Lung (tissue), 16 donors: ENCODE results near the gene SPRED2. TPM values are rescaled to one million over a fixed set of nuclear protein-coding genes. Genes with fewer than 3 reads are reported as not detected.
A peak's percentile ranks its signal among the peaks of the same experiment; 100 is the strongest.

ENCODE experiments used
- ATAC-seq: fragments of 200-7000 bp; cut with Tn5 transposase; one replicate; pipeline ENCODE4 v1.9.1; 2020; ENCODE audit warnings: moderate number of reproducible peaks; ENCODE audit not compliant: insufficient read depth, low FRiP score
- DNase-seq, 3 donors: peaks; one replicate each; pipeline ENCODE4 v3.0.0-alpha.2; 2013 to 2017
- H3K27ac ChIP-seq, 2 donors: one replicate each; pipeline ENCODE4 v1.5.1; 2013; ENCODE audit warnings: mild to moderate bottlenecking in 2 of 2, moderate library complexity in 2 of 2, control low read depth in 1 of 2, inconsistent platforms in 1 of 2, low read depth in 1 of 2, low read length in 1 of 2
- H3K27me3 ChIP-seq, 3 donors: one replicate each; pipeline ENCODE4 v1.5.1; 2013; ENCODE audit warnings: low read length in 2 of 3; ENCODE audit not compliant: control insufficient read depth in 3 of 3, insufficient read depth in 3 of 3
- H3K36me3 ChIP-seq, 4 donors: one replicate each; pipeline ENCODE4 v1.5.1; 2013; ENCODE audit warnings: low read length in 4 of 4, mild to moderate bottlenecking in 1 of 4, moderate library complexity in 1 of 4; ENCODE audit not compliant: control insufficient read depth in 4 of 4, insufficient read depth in 4 of 4
- H3K4me1 ChIP-seq, 5 donors: one replicate each; pipeline ENCODE4 v1.5.1; 2013; ENCODE audit warnings: low read length in 5 of 5, mild to moderate bottlenecking in 2 of 5, moderate library complexity in 1 of 5; ENCODE audit not compliant: control insufficient read depth in 5 of 5, insufficient read depth in 5 of 5
- H3K4me3 ChIP-seq: one replicate; pipeline ENCODE4 v1.5.1; 2013; ENCODE audit warnings: mild to moderate bottlenecking, control low read depth, moderate library complexity
- H3K9ac ChIP-seq, 2 donors: one replicate each; pipeline ENCODE4 v1.5.1; 2013; ENCODE audit warnings: low read length in 2 of 2, control low read depth in 1 of 2; ENCODE audit not compliant: insufficient read depth in 1 of 2
- H3K9me3 ChIP-seq, 4 donors: one replicate each; pipeline ENCODE4 v1.5.1; 2013; ENCODE audit warnings: low read length in 3 of 4, mild to moderate bottlenecking in 1 of 4, moderate library complexity in 1 of 4; ENCODE audit not compliant: control insufficient read depth in 4 of 4, insufficient read depth in 3 of 4
- WGBS, 2 donors: extraction: QIAGEN DNeasy Blood & Tissue Kit; methylation state at CpG; one replicate each; pipeline ENCODE4 v1.1.7; 2013; 5-methylcytosine and 5-hydroxymethylcytosine counted together
- long read RNA-seq, 5 donors: transcript quantifications; one replicate each; lab custom pipeline, GENCODE V29; 2026
- polyA plus RNA-seq, 2 donors: library from polyadenylated mRNA; stranded (reverse); fragments of 200-250 nt; gene quantifications; one replicate each; pipeline ENCODE4 v1.2.1, GENCODE V29; 2013
- total RNA-seq, 2 donors: library from RNA; depleted of rRNA in 1 of 2; stranded (reverse); fragments of >200 nt in 1 of 2; gene quantifications; one replicate each; pipeline ENCODE4 v1.2.1, GENCODE V29; 2014 to 2021
- TF ChIP-seq, protein P1 (sequence below): IDR thresholded peaks from 2 replicates; pipeline ENCODE4 v1.5.1; 2012; ENCODE audit warnings: mild to moderate bottlenecking; ENCODE audit errors: control extremely low read depth, extremely low read depth
- donor health status: control.
- donor health status: control.
- donor health status: Bipolar disorder and iron deficiency.
- donor health status: healthy.
- donor health status: DM: yes; HTN: yes; CAD: no.

The SPRED2 gene, protein sequence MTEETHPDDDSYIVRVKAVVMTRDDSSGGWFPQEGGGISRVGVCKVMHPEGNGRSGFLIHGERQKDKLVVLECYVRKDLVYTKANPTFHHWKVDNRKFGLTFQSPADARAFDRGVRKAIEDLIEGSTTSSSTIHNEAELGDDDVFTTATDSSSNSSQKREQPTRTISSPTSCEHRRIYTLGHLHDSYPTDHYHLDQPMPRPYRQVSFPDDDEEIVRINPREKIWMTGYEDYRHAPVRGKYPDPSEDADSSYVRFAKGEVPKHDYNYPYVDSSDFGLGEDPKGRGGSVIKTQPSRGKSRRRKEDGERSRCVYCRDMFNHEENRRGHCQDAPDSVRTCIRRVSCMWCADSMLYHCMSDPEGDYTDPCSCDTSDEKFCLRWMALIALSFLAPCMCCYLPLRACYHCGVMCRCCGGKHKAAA
- total RNA-seq (10 to 100 TPM; 18.7 to 36.4 TPM), polyA plus RNA-seq (10 to 100 TPM; 11.7 to 20.4 TPM)
- long read RNA-seq, donor 1, full-length matches to known transcripts: 4 of 4 reads
- long read RNA-seq, donor 1, partial matches to known transcripts: 0 of 4 reads
- long read RNA-seq, donor 1, other reads (novel, unspliced or antisense): 0 of 4 reads
- long read RNA-seq, donor 2, full-length matches to known transcripts: 1 of 1 reads
- long read RNA-seq, donor 2, partial matches to known transcripts: 0 of 1 reads
- long read RNA-seq, donor 2, other reads (novel, unspliced or antisense): 0 of 1 reads
- long read RNA-seq, donor 3, full-length matches to known transcripts: 1 of 1 reads
- long read RNA-seq, donor 3, partial matches to known transcripts: 0 of 1 reads
- long read RNA-seq, donor 3, other reads (novel, unspliced or antisense): 0 of 1 reads
- long read RNA-seq, donor 4, full-length matches to known transcripts: 2 of 2 reads
- long read RNA-seq, donor 4, partial matches to known transcripts: 0 of 2 reads
- long read RNA-seq, donor 4, other reads (novel, unspliced or antisense): 0 of 2 reads
- long read RNA-seq, donor 5, full-length matches to known transcripts: 5 of 5 reads
- long read RNA-seq, donor 5, partial matches to known transcripts: 0 of 5 reads
- long read RNA-seq, donor 5, other reads (novel, unspliced or antisense): 0 of 5 reads

DNA sequence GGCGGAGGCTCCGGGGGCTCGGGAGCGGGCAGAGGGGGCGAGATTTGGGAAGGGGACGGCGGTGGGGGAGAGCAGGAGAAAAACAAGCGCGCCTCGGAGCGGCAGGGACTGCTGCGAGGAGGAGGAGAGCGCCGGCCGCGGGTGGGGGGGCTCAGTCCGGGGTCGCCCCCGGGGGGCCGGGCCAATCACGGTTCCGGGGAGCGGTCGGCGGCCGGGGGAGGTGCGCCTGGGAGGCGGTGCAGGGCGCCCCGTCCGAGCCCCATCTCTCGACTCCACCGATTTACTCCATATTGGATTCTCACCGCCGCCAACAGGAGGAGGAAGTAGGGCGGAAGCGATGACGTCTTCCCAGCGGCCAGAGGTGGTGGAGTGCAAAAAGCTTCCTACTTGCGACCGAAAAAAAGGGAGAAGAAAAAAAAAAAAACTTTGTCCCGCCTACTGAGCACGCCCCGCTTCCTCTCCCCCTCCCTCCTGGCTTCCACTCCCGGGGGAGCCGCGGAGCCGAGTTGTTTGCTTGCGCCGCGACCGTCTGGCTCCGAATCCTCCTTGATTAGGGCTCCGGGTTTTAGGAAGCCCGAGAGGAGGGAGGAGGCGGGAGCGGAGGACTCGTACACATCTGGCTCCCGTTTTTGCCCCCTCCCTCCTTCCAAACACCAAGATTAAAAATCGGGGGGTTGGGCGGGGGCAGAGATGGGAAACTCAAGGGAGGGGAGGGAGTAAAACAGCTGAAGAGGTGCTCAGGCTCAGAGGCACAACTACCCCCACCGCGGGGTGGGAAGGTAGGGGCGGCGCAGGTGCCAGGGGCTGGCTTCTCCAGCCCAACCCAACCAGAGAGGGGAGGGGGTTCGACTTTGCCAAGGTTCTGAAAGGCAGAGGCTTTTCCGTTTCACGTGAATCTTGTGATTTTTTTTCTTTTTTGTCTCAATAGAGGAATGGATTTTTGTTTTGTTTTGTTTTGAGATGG, at the start of gene SPRED2:
TSS of gene SPRED2 (minus strand) at position 373 of the 964 bp plus-strand sequence. CDS start 612 bp downstream, outside the sequence.
- TF ChIP-seq, protein P1, sequence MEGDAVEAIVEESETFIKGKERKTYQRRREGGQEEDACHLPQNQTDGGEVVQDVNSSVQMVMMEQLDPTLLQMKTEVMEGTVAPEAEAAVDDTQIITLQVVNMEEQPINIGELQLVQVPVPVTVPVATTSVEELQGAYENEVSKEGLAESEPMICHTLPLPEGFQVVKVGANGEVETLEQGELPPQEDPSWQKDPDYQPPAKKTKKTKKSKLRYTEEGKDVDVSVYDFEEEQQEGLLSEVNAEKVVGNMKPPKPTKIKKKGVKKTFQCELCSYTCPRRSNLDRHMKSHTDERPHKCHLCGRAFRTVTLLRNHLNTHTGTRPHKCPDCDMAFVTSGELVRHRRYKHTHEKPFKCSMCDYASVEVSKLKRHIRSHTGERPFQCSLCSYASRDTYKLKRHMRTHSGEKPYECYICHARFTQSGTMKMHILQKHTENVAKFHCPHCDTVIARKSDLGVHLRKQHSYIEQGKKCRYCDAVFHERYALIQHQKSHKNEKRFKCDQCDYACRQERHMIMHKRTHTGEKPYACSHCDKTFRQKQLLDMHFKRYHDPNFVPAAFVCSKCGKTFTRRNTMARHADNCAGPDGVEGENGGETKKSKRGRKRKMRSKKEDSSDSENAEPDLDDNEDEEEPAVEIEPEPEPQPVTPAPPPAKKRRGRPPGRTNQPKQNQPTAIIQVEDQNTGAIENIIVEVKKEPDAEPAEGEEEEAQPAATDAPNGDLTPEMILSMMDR: no peak
- ATAC-seq: peak; percentile 59

DNA sequence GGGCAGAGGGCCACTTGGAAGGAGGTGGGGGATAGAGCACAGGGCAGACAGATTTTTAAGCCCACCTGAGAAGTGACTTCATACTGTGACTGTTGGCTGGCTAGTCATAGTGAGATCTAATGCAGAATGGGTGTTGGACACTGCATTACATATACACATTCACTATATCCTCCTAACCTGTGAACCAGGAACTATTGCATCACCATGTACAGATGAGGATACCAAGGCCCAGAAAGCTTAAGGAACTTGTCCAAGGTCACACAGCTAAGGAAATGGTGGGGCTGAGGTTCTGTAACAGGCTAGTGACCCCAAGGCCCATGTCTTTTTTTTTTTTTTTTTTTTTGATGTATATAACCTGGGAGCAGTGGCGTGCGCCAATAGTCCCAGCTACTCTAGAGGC, 49.6 kb upstream of the SPRED2 start:
- peaks cover 0 to 5% (median 0%) of the 10 kb centered on the region in 5 donors for H3K4me1 ChIP-seq
- no peak overlapping the region for H3K27ac ChIP-seq
- H3K4me3 ChIP-seq: no peak overlapping the region
- no peaks in the 10 kb centered on the region for H3K36me3 ChIP-seq
- no peak overlapping the region for H3K9ac ChIP-seq
- ATAC-seq (no peak), DNase-seq (no peak)
- H3K27me3 ChIP-seq: no peaks in the 10 kb centered on the region
- no peaks in the 10 kb centered on the region for H3K9me3 ChIP-seq
- TF ChIP-seq, protein P1: no peak
- WGBS, 2 donors: 98% methylated on average over 2 of the region's 2 CpGs

More for the DNA sequence above, at the start of gene SPRED2:
- no peaks in the 10 kb centered on the region for H3K9me3 ChIP-seq
- H3K9ac ChIP-seq: peak within 1 kb of the TSS; percentile 68 to 74
- H3K4me1 ChIP-seq: peaks cover 0 to 25% (median 4%) of the 10 kb centered on the region in 5 donors
- H3K36me3 ChIP-seq: no peaks in the 10 kb centered on the region
- peak within 1 kb of the TSS; percentile 64 for H3K4me3 ChIP-seq
- DNase-seq: peak; percentile 96 to 98 (median 97)
- H3K27ac ChIP-seq: peak within 1 kb of the TSS; percentile 91 to 93
- no peaks in the 10 kb centered on the region for H3K27me3 ChIP-seq
- 1 to 2% methylated on average over 47 to 68 of the region's 68 CpGs for WGBS, 2 donors

DNA sequence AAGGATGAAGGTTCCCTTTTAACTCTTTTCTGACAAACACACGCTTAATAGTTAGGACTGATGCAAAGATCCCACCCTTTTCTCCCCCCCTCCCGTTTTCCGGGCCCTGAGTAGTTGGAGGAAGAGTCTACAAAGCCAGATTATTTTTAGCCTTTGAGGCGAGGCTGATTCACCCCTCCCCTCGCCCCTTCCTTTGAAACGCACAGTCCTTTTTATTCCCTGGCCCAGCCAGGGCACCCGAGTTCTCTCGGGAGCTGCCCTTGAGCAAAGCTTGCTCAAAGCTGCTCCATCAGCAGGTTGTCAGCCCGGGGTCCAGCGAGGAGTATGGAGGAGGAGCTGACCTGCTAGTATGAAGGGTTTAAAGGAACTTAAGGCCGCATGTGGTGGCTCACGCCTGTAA, 47.1 kb upstream of the SPRED2 start:
- WGBS, 2 donors: 60 to 67% methylated on average over 12 of the region's 12 CpGs
- peaks cover 0 to 3% (median 0%) of the 10 kb centered on the region in 4 donors for H3K9me3 ChIP-seq
- TF ChIP-seq, protein P1: no peak
- H3K27ac ChIP-seq: no peak overlapping the region
- no peak overlapping the region for H3K4me3 ChIP-seq
- no peak overlapping the region for H3K9ac ChIP-seq
- H3K36me3 ChIP-seq: no peaks in the 10 kb centered on the region
- peak in 1 of 3 donors; percentile 34 for DNase-seq
- no peak for ATAC-seq
- peaks cover 0 to 3% (median 0%) of the 10 kb centered on the region in 5 donors for H3K4me1 ChIP-seq
- H3K27me3 ChIP-seq: no peaks in the 10 kb centered on the region
